Calu3 (cell line): ENCODE results near the gene ELMO1. TPM values are rescaled to one million over a fixed set of nuclear protein-coding genes. Genes with fewer than 3 reads are reported as not detected.

Experiments
- BruUV-seq: library from RNA; stranded (reverse); fragments of 400-500 nt; replicated peaks from 2 replicates; lab custom pipeline; 2021; lab: Mats Ljungman, UMichigan
- CTCF ChIA-PET: fragments of 300-600 bp; sonication (Branson Sonifier 250); formaldehyde crosslinking; loops from one replicate; lab custom pipeline; 2022; ENCODE audit warnings: antibody characterized with exemption; lab: Charles Lee
- DNase-seq: peaks from one replicate; pipeline ENCODE4 v3.0.0; 2022
- H3K27ac Mint-ChIP-seq: one replicate; pipeline ENCODE4 v1.8.0; 2022; ENCODE audit warnings: mixed read lengths; ENCODE audit not compliant: unreplicated experiment
- H3K27me3 Mint-ChIP-seq: one replicate; pipeline ENCODE4 v1.8.0; 2022; ENCODE audit warnings: mixed read lengths; ENCODE audit not compliant: unreplicated experiment
- H3K36me3 Mint-ChIP-seq: one replicate; pipeline ENCODE4 v1.8.0; 2022; ENCODE audit warnings: mild to moderate bottlenecking, moderate library complexity, mixed read lengths; ENCODE audit not compliant: insufficient read depth, unreplicated experiment
- H3K4me1 Mint-ChIP-seq: one replicate; pipeline ENCODE4 v1.8.0; 2022; ENCODE audit warnings: mild to moderate bottlenecking, low read depth, mixed read lengths; ENCODE audit not compliant: unreplicated experiment
- H3K4me3 Mint-ChIP-seq: one replicate; pipeline ENCODE4 v1.8.0; 2022; ENCODE audit warnings: mild to moderate bottlenecking, low read depth, moderate library complexity, mixed read lengths; ENCODE audit not compliant: unreplicated experiment
- H3K9me3 Mint-ChIP-seq: one replicate; pipeline ENCODE4 v1.8.0; 2022; ENCODE audit warnings: low read depth, mixed read lengths; ENCODE audit not compliant: unreplicated experiment
- intact Hi-C: fragments of 100-400 bp; cut with micrococcal nuclease; formaldehyde crosslinking; loops from one replicate; pipeline ENCODE4 v1.10.0; 2022; ENCODE audit not compliant: unreplicated experiment
- total RNA-seq: library from RNA; stranded (reverse); gene quantifications from 2 replicates; pipeline ENCODE4 v1.2.3, GENCODE V29; 2022
- TF ChIP-seq, protein P1 (sequence below): fragments of 200-600 bp; IDR thresholded peaks from one replicate; pipeline ENCODE4 v1.8.0; 2022; ENCODE audit warnings: antibody characterized with exemption; ENCODE audit not compliant: unreplicated experiment

ELMO1 gene
- total RNA-seq, 1 experiment from 2014 or later, result not detected

DNA sequence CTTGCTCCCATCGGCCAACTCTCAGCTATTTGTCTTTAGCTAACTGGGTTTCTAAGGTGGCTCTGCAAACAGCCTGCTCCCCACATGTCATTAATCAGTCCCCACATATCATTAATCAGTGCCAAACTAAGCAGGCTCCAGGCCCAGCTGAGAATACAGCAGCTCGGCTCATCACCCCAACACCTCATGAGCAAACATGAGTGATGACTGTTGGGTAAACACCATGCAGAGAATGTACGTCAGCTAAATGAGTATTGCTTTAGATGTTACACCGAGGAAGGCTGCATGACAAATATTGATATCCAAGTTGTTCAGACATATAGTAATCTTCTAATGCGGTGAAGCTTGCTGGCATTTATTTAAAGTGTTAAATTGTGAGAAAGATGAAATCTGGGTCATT, 536.9 kb downstream of the ELMO1 start:
- peaks cover 57% of the 10 kb centered on the region for H3K27me3 Mint-ChIP-seq
- BruUV-seq, result no TSS peak
- H3K4me1 Mint-ChIP-seq, result no peaks in the 10 kb centered on the region
- H3K4me3 Mint-ChIP-seq, result no peak overlapping the region
- no peaks in the 10 kb centered on the region for H3K9me3 Mint-ChIP-seq
- H3K36me3 Mint-ChIP-seq, result no peaks in the 10 kb centered on the region
- intact Hi-C loops, result no loop called here
- no peak for DNase-seq
- CTCF ChIA-PET, result interaction anchor here (0.6 kb wide), 1 partner anchor 270 kb away, joined by 3 read pairs; no protein-coding TSS in a partner anchor
- TF ChIP-seq, protein P1, sequence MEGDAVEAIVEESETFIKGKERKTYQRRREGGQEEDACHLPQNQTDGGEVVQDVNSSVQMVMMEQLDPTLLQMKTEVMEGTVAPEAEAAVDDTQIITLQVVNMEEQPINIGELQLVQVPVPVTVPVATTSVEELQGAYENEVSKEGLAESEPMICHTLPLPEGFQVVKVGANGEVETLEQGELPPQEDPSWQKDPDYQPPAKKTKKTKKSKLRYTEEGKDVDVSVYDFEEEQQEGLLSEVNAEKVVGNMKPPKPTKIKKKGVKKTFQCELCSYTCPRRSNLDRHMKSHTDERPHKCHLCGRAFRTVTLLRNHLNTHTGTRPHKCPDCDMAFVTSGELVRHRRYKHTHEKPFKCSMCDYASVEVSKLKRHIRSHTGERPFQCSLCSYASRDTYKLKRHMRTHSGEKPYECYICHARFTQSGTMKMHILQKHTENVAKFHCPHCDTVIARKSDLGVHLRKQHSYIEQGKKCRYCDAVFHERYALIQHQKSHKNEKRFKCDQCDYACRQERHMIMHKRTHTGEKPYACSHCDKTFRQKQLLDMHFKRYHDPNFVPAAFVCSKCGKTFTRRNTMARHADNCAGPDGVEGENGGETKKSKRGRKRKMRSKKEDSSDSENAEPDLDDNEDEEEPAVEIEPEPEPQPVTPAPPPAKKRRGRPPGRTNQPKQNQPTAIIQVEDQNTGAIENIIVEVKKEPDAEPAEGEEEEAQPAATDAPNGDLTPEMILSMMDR, result no peak
- H3K27ac Mint-ChIP-seq, result no peak overlapping the region

DNA sequence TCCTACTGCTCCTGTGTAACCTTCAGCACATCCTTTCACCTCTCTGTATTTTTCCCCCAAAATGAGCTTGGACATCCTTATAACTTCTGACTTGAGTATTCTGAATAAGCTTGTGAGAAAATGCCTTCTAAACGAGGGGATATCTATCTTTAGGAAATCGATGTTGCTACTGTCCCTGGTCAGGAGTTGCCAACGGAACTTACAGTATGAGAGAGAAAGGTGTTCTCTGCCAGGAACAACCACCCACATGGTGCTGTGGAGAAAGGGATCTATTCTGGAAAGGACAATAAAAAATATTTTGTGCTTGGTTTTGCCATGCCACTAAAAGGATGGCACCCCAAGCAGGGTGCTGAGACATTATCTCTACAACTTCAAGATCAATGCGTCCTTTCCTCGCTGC, 537.8 kb downstream of the ELMO1 start:
- no TSS peak for BruUV-seq
- Mint-ChIP-seq H3K27ac (no peak overlapping the region), H3K9me3 (no peaks in the 10 kb centered on the region), H3K4me1 (no peaks in the 10 kb centered on the region), H3K36me3 (no peaks in the 10 kb centered on the region), H3K27me3 (peaks cover 52% of the 10 kb centered on the region), H3K4me3 (no peak overlapping the region)
- CTCF ChIA-PET, result no interaction called here
- no peak for DNase-seq
- intact Hi-C loops, result no loop called here
- TF ChIP-seq, protein P1, result no peak

DNA sequence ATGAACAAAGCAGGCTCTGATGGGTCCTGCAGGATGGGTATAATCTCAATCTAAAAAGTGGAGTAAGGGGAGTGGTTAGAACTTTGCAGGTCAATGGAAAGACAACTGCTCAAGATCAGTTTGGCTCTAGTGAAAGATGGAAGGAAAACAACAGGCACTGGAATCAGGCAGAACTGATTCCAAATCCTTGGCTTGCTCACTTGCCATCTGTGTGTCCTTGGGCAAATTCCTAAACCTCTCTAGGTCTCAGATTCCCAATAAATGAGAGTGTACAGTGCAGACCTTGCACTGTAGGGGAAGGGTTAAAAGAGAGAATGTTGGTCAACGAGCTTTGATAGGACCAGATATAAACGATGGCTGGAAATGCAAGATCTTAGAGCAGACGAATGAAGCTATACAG, 538.3 kb downstream of the ELMO1 start:
- no peak overlapping the region for H3K4me3 Mint-ChIP-seq
- no TSS peak for BruUV-seq
- no peaks in the 10 kb centered on the region for H3K9me3 Mint-ChIP-seq
- peaks cover 48% of the 10 kb centered on the region for H3K27me3 Mint-ChIP-seq
- no peak for DNase-seq
- TF ChIP-seq, protein P1, result no peak
- H3K4me1 Mint-ChIP-seq, result no peaks in the 10 kb centered on the region
- H3K36me3 Mint-ChIP-seq, result no peaks in the 10 kb centered on the region
- CTCF ChIA-PET, result no interaction called here
- H3K27ac Mint-ChIP-seq, result no peak overlapping the region
- intact Hi-C loops, result no loop called here

DNA sequence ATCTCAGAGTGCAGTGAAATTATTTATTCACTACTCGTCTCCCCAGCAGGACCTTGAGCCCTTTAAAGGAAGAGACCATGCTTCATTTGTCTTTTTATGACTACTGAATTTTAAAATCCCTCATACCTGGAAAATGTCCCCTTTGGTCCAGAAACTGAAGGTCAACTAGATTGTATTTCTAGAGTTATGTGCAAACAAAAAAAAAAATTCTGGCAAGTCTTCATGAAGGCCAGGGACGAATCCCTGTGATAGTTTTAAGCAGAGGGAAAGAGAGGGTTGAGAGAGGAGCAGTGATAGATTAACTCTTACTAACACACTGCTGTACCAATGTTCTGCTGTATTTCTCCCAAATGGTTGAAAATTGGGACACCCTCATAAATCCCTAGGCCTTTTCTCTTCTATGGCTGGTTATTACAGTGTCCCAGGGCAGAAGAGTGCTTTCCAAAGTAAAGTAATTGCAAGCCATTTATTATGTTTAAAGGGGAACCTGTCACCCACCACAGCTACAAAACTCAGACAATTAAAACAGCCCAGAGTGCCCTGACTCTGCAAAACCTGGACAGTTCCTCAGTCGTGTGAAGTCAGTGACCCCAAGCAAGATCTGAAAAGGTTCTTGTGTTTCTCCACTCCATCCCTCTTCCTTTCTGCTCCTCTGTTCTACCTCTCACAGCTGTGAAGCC, 541.6 kb downstream of the ELMO1 start:
- CTCF ChIA-PET, result no interaction called here
- Mint-ChIP-seq H3K4me1 (no peaks in the 10 kb centered on the region), H3K9me3 (no peaks in the 10 kb centered on the region), H3K27me3 (peaks cover 25% of the 10 kb centered on the region), H3K4me3 (no peak overlapping the region), H3K27ac (no peak overlapping the region), H3K36me3 (no peaks in the 10 kb centered on the region)
- BruUV-seq, result no TSS peak
- intact Hi-C loops, result no loop called here
- TF ChIP-seq, protein P1, result no peak
- no peak for DNase-seq
